HEK293 (cell line): ENCODE measurements around the gene TMEM9B.

Experiments
- CTCF ChIA-PET: fragments of 350-600 bp; formaldehyde crosslinking; extraction: SDS; loops from one replicate; lab custom pipeline; 2021; ENCODE audit warnings: antibody characterized with exemption; lab: Yijun Ruan, JAX
- POLR2A ChIA-PET: fragments of 300-600 bp; formaldehyde crosslinking; extraction: SDS; loops from one replicate; lab custom pipeline; 2020; ENCODE audit warnings: antibody characterized with exemption, inconsistent platforms; lab: Yijun Ruan, JAX
- H3K27ac ChIP-seq: fragments of 200-500 bp; sonication (Bioruptor generic); 2 replicates; pipeline ENCODE4 v1.5.1; 2014; ENCODE audit warnings: low read depth, low read length, control low read depth, inconsistent platforms; ENCODE audit errors: extremely low read depth
- H3K36me3 ChIP-seq, 2 experiments: fragments of 200-500 bp in 1 of 2; sonication (Bioruptor generic) in 1 of 2; 1 replicate in 1 of 2; 2 replicates in 1 of 2; pipeline ENCODE4 v1.5.1; 2014 to 2017; ENCODE audit warnings: inconsistent platforms in 2 of 2, low read length in 2 of 2; ENCODE audit not compliant: control insufficient read depth in 2 of 2, insufficient read depth in 1 of 2
- H3K4me1 ChIP-seq: fragments of 200-500 bp; sonication (Bioruptor generic); 2 replicates; pipeline ENCODE4 v1.5.1; 2014; ENCODE audit warnings: mild to moderate bottlenecking, low read length, inconsistent platforms; ENCODE audit not compliant: control insufficient read depth, insufficient read depth
- H3K4me3 ChIP-seq: 2 replicates; pipeline ENCODE4 v1.5.1; 2011; ENCODE audit warnings: low read depth, mild to moderate bottlenecking, control low read depth, low read length, moderate library complexity
- H3K9me3 ChIP-seq: fragments of 200-500 bp; sonication (Bioruptor generic); 2 replicates; pipeline ENCODE4 v1.5.1; 2014; ENCODE audit warnings: low read depth, low read length, inconsistent platforms; ENCODE audit not compliant: control insufficient read depth, insufficient read depth
- ELK4 ChIP-seq: IDR thresholded peaks from 2 replicates; pipeline ENCODE4 v1.6.1; 2011; ENCODE audit warnings: mild to moderate bottlenecking, low read depth, low read length, borderline replicate concordance
- KLF1 ChIP-seq: fragments of 450-650 bp; formaldehyde crosslinking; IDR thresholded peaks from 2 replicates; pipeline ENCODE4 v1.5.1; 2016; ENCODE audit warnings: missing biosample characterization, missing genetic modification characterization
- PRDM10 ChIP-seq: fragments of 450-650 bp; formaldehyde crosslinking; IDR thresholded peaks from 2 replicates; pipeline ENCODE4 v1.5.1; 2016; ENCODE audit warnings: missing biosample characterization, missing genetic modification characterization
- REST ChIP-seq: fragments of 450-650 bp; formaldehyde crosslinking; IDR thresholded peaks from 2 replicates; pipeline ENCODE4 v1.5.1; 2016; ENCODE audit warnings: missing biosample characterization, missing genetic modification characterization
- SETDB1 ChIP-seq: IDR thresholded peaks from one replicate; pipeline ENCODE4 v1.6.1; 2017; ENCODE audit warnings: mild to moderate bottlenecking, low read length, moderate library complexity, mixed read lengths; ENCODE audit not compliant: insufficient read length
- SP2 ChIP-seq: fragments of 450-650 bp; formaldehyde crosslinking; IDR thresholded peaks from 2 replicates; pipeline ENCODE4 v1.5.1; 2016; ENCODE audit warnings: missing biosample characterization, missing genetic modification characterization
- ZBTB17 ChIP-seq: fragments of 450-650 bp; formaldehyde crosslinking; IDR thresholded peaks from 2 replicates; pipeline ENCODE4 v1.5.1; 2016; ENCODE audit warnings: missing biosample characterization, missing genetic modification characterization
- ZNF112 ChIP-seq: fragments of 450-650 bp; formaldehyde crosslinking; IDR thresholded peaks from 2 replicates; pipeline ENCODE4 v1.5.0; 2017; ENCODE audit warnings: missing biosample characterization, missing genetic modification characterization
- ZNF341 ChIP-seq: fragments of 450-650 bp; formaldehyde crosslinking; IDR thresholded peaks from 2 replicates; pipeline ENCODE4; 2016; ENCODE audit warnings: low read depth, missing biosample characterization, missing genetic modification characterization
- ZNF391 ChIP-seq: fragments of 450-650 bp; formaldehyde crosslinking; IDR thresholded peaks from 2 replicates; pipeline ENCODE4 v1.5.1; 2016; ENCODE audit warnings: low read depth, missing biosample characterization, missing genetic modification characterization, borderline replicate concordance
- ZNF449 ChIP-seq: fragments of 450-650 bp; formaldehyde crosslinking; IDR thresholded peaks from 2 replicates; pipeline ENCODE4 v1.5.1; 2017; ENCODE audit warnings: missing biosample characterization, mild to moderate bottlenecking, missing genetic modification characterization, moderate library complexity
- ZNF561 ChIP-seq: fragments of 450-650 bp; IDR thresholded peaks from 2 replicates; pipeline ENCODE4 v1.5.1; 2018; ENCODE audit warnings: missing biosample characterization, missing genetic modification characterization, borderline replicate concordance
- ZSCAN4 ChIP-seq: fragments of 450-650 bp; formaldehyde crosslinking; IDR thresholded peaks from 2 replicates; pipeline ENCODE4 v1.5.1; 2017; ENCODE audit warnings: missing biosample characterization, missing genetic modification characterization
- ZSCAN5A ChIP-seq: fragments of 450-650 bp; formaldehyde crosslinking; IDR thresholded peaks from 2 replicates; pipeline ENCODE4 v1.5.1; 2016; ENCODE audit warnings: missing biosample characterization, missing genetic modification characterization

Gene TMEM9B

GRCh38 chr11:8933931-8934330 is 30.3 kb downstream of the TMEM9B start (continued):
- TF ChIP-seq PRDM10 (tag by site-specific recombination) (no peak), ZSCAN5A (tag by site-specific recombination) (no peak), ZNF561 (tag by site-specific recombination) (no peak), ELK4 (no peak), SETDB1 (no peak)

- no peaks in the 10 kb centered on the region for H3K9me3 ChIP-seq
- H3K27ac ChIP-seq, result no peak within 1 kb of the TSS
- H3K36me3 ChIP-seq, result peaks cover 0 to 3% of the 10 kb centered on the region in 2 experiments; a peak in 1 of 3 replicates
- TF ChIP-seq ZNF449 (tag by site-specific recombination) (peak; percentile 72), SP2 (tag by site-specific recombination) (no peak)
- CTCF ChIA-PET, result interaction anchor here (2.3 kb wide), 1 partner anchor 27 kb away, joined by 9 read pairs; no protein-coding TSS in a partner anchor
- POLR2A ChIA-PET, result interaction anchor here (1.1 kb wide), 1 partner anchor 11 kb away, joined by 3 read pairs; no protein-coding TSS in a partner anchor
- no peaks in the 10 kb centered on the region for H3K4me1 ChIP-seq
- no peak within 1 kb of the TSS for H3K4me3 ChIP-seq
These were observed 31.6 kb downstream of the TMEM9B start, which contains the start of gene C11orf16 for GRCh38 chr11:8932564-8933180. C11orf16 (minus strand) TSS chr11:8932947; CDS start chr11:8932308, 639 bp downstream.

- H3K4me3 ChIP-seq, result no peak overlapping the region
- ChIA-PET POLR2A (interaction anchor here (0.6 kb wide), 1 partner anchor 18 kb away, joined by 3 read pairs; no protein-coding TSS in a partner anchor), CTCF (interaction anchor here (1.0 to 2.4 kb wide), 4 partner anchors 9 to 207 kb away, joined by 3 to 9 read pairs (median 5); no protein-coding TSS in a partner anchor)
- H3K9me3 ChIP-seq, result no peaks in the 10 kb centered on the region
- H3K27ac ChIP-seq, result no peak overlapping the region
- H3K36me3 ChIP-seq, result peaks cover 0 to 17% of the 10 kb centered on the region in 2 experiments; a peak in 1 of 3 replicates
- no peaks in the 10 kb centered on the region for H3K4me1 ChIP-seq
- TF ChIP-seq ZBTB17 (tag by site-specific recombination) (no peak), ZSCAN4 (no peak), ZNF112 (tag by site-specific recombination) (no peak), REST (tag by site-specific recombination) (no peak), ZNF391 (tag by site-specific recombination) (no peak), KLF1 (tag by site-specific recombination) (no peak), SP2 (tag by site-specific recombination) (no peak), ZNF341 (no peak)
These were observed 33.6 kb downstream of the TMEM9B start for GRCh38 chr11:8930456-8931175.
